ENCODE data around the gene CXorf38. TPM values are rescaled to one million over a fixed set of nuclear protein-coding genes. Genes with fewer than 3 reads are reported as not detected.

Gene CXorf38
- 16.7 and 17.2 TPM in 2 replicates for total RNA-seq

- intact Hi-C loops (cut with micrococcal nuclease), result loop anchor here (1.0 to 10.0 kb wide), 6 partner anchors 67 to 1843 kb away; partner anchors contain the start of genes ATP6AP2, MED14 and MID1IP1
Observed at GRCh38 chrX:40647307-40648197, at the start of gene CXorf38. Gene CXorf38, minus strand, starts transcription at chrX:40647561. Its CDS starts 41 bp downstream, at chrX:40647520.

GRCh38 chrX:40694802-40695201, 47.4 kb upstream of the CXorf38 start:
- intact Hi-C loops (cut with micrococcal nuclease), result no loop called here

- intact Hi-C loops (cut with micrococcal nuclease), result no loop called here
Observed at GRCh38 chrX:40688929-40689328, 41.6 kb upstream of the CXorf38 start.

GRCh38 chrX:40687169-40687568, 39.8 kb upstream of the CXorf38 start:
- intact Hi-C loops (cut with micrococcal nuclease), result no loop called here

- intact Hi-C loops (cut with micrococcal nuclease), result no loop called here
Observed at GRCh38 chrX:40685362-40685918, 38.1 kb upstream of the CXorf38 start.

- intact Hi-C loops (cut with micrococcal nuclease), result no loop called here
Observed at GRCh38 chrX:40684092-40684491, 36.7 kb upstream of the CXorf38 start.

- intact Hi-C loops (cut with micrococcal nuclease), result no loop called here
Observed at GRCh38 chrX:40683245-40683644, 35.9 kb upstream of the CXorf38 start.

GRCh38 chrX:40671126-40671525, 23.8 kb upstream of the CXorf38 start:
- intact Hi-C loops (cut with micrococcal nuclease), result no loop called here

GRCh38 chrX:40663880-40664630, 16.7 kb upstream of the CXorf38 start:
- intact Hi-C loops (cut with micrococcal nuclease), result no loop called here

GRCh38 chrX:40663078-40663740, 15.8 kb upstream of the CXorf38 start:
- intact Hi-C loops (cut with micrococcal nuclease), result no loop called here

GRCh38 chrX:40661489-40661888, 14.1 kb upstream of the CXorf38 start:
- intact Hi-C loops (cut with micrococcal nuclease), result no loop called here

GRCh38 chrX:40660381-40660780, 13.0 kb upstream of the CXorf38 start:
- intact Hi-C loops (cut with micrococcal nuclease), result no loop called here

- intact Hi-C loops (cut with micrococcal nuclease), result no loop called here
Observed at GRCh38 chrX:40653535-40653934, 6.2 kb upstream of the CXorf38 start.

GRCh38 chrX:40652664-40653063, 5.3 kb upstream of the CXorf38 start:
- intact Hi-C loops (cut with micrococcal nuclease), result no loop called here

- intact Hi-C loops (cut with micrococcal nuclease), result loop anchor here (1.0 kb wide), 1 partner anchor 143 kb away; no protein-coding TSS in a partner anchor
Observed at GRCh38 chrX:40651620-40652223, 4.4 kb upstream of the CXorf38 start.

GRCh38 chrX:40646489-40647306, 663 bp downstream of the CXorf38 start:
- intact Hi-C loops (cut with micrococcal nuclease), result loop anchor here (1.0 to 10.0 kb wide), 6 partner anchors 66 to 1842 kb away; partner anchors contain the start of genes ATP6AP2, MED14 and MID1IP1

- intact Hi-C loops (cut with micrococcal nuclease), result loop anchor here (2.0 to 10.0 kb wide), 3 partner anchors 106 to 1840 kb away; partner anchors contain the start of gene MID1IP1
Observed at GRCh38 chrX:40644821-40645358, 2.5 kb downstream of the CXorf38 start.

GRCh38 chrX:40644176-40644575, 3.2 kb downstream of the CXorf38 start:
- intact Hi-C loops (cut with micrococcal nuclease), result loop anchor here (2.0 to 10.0 kb wide), 3 partner anchors 105 to 1839 kb away; partner anchors contain the start of gene MID1IP1

GRCh38 chrX:40637687-40638086, 9.7 kb downstream of the CXorf38 start:
- intact Hi-C loops (cut with micrococcal nuclease), result no loop called here

Data from T-helper 2 cell treated with Interferon-gamma antibody and Interleukin-4, amounts not matched to agents 100 ng/mL and 5 ng/mL, for 36 hours (primary cell).